Breast epithelium (tissue), 3 donors: ENCODE results near the gene PARP16.

ENCODE experiments used
- CTCF ChIP-seq, 3 donors: fragments of 450-650 bp; IDR thresholded peaks; one replicate each; pipeline ENCODE4 v1.5.1; 2016 to 2017; ENCODE audit warnings: antibody characterized with exemption in 3 of 3, mild to moderate bottlenecking in 3 of 3, moderate library complexity in 3 of 3
- POLR2A ChIP-seq: fragments of 450-650 bp; IDR thresholded peaks from one replicate; pipeline ENCODE4 v1.6.1; 2016; ENCODE audit warnings: antibody characterized with exemption, mild to moderate bottlenecking, moderate library complexity
- POLR2AphosphoS5 ChIP-seq, 3 donors: sonication (generic); formaldehyde crosslinking; IDR thresholded peaks; one replicate each; pipeline ENCODE4 v1.6.1; 2017; ENCODE audit warnings: antibody characterized with exemption in 3 of 3

- TF ChIP-seq CTCF (IDR thresholded peaks at IDR 0.05) (no peak), POLR2A (no peak), POLR2AphosphoS5 (IDR thresholded peaks at IDR 0.05) (no peak)
Measured at GRCh38 chr15:65333148-65333820, 46.6 kb upstream of the PARP16 start.
